ENCODE measurements around the gene TYW1.
"Not testable (repeated sequence)": the region's sequence is repeated elsewhere in the genome, so short reads cannot be mapped to it uniquely, and the experiment has no call there.

- TF ChIP-seq PKNOX1 (IDR thresholded peaks at IDR 0.05); FOXM1 (IDR thresholded peaks at IDR 0.05; ENCODE audit: borderline replicate concordance); ZNF384 (IDR thresholded peaks at IDR 0.05); ELF4 (IDR thresholded peaks at IDR 0.05): not testable (repeated sequence)
These were observed 193.3 kb downstream of the TYW1 start for GRCh38 chr7:67189801-67190465.
